Measurements from ENCODE around the gene ZNF275. TPM values are rescaled to one million over a fixed set of nuclear protein-coding genes. Genes with fewer than 3 reads are reported as not detected.
A peak's percentile ranks its signal among the peaks of the same experiment; 100 is the strongest.

Gene ZNF275
- total and polyA plus RNA-seq, 2 of the 8 experiments (the other 6 are each of a cell fraction or from before 2014, with no cell fraction given), result 8.2 to 9.1 TPM

- no peak for TF ChIP-seq JUND (IDR thresholded peaks at IDR 0.05; ENCODE audit: low read length)
- no peak for TF ChIP-seq RFX5 (IDR thresholded peaks at IDR 0.05; ENCODE audit: borderline replicate concordance, low read depth, low read length)
- no peak for TF ChIP-seq NRF1 (IDR thresholded peaks at IDR 0.05; ENCODE audit: low read depth, low read length)
- no peak for TF ChIP-seq TBP (IDR thresholded peaks at IDR 0.05; ENCODE audit: low read depth, low read length)
- no peak for TF ChIP-seq TAF7 (optimal IDR thresholded peaks at IDR 0.05; ENCODE audit: borderline replicate concordance, low read depth, low read length)
- 75% methylated on average over 5 of the region's 5 CpGs; no CpG with 5 or more reads in 1 of the 2 experiments for WGBS, 2 experiments (ENCODE audit: extremely low coverage in 1 of 2, insufficient coverage in 1 of 2, insufficient read length in 1 of 2, insufficient replicate concordance in 2 of 2, low coverage in 1 of 2, low lambda C conversion rate in 2 of 2, missing lambda C conversion rate in 1 of 2)
These were observed 21.9 kb upstream of the ZNF275 start for GRCh38 chrX:153312041-153312440.

More at GRCh38 chrX:153312041-153312440, 21.9 kb upstream of the ZNF275 start:
- Histone ChIP-seq H3K23me2 (ENCODE audit: low read depth, low read length) (no peaks in the 10 kb centered on the region), H3K27me3 (replicated peaks in 1 of 4; ENCODE audit: control insufficient read depth in 3 of 4, extremely low read depth in 1 of 4, insufficient read depth in 3 of 4, low read length in 3 of 4) (no peaks in the 10 kb centered on the region), H3K14ac (ENCODE audit: insufficient read length) (no peak overlapping the region), H3K18ac (ENCODE audit: extremely low read depth, low read length) (no peak overlapping the region), H2AFZ (ENCODE audit: low read length) (no peak overlapping the region), H3K27ac (ENCODE audit: low read depth, low read length) (no peak overlapping the region), H3K4me2 (ENCODE audit: insufficient read depth in 1 of 2, low read depth in 2 of 2, low read length in 2 of 2) (no peak overlapping the region), H2BK5ac (ENCODE audit: low read depth, low read length) (no peak overlapping the region), H2BK20ac (ENCODE audit: low read length) (no peak overlapping the region), H4K20me1 (replicated peaks in 1 of 2; ENCODE audit: control insufficient read depth in 1 of 2, insufficient read depth in 2 of 2, low read length in 2 of 2) (no peaks in the 10 kb centered on the region), H2AK5ac (ENCODE audit: low read depth, low read length) (no peak overlapping the region), H3K36me3 (ENCODE audit: control insufficient read depth in 2 of 4, insufficient read depth in 4 of 4, low read length in 3 of 4) (no peaks in the 10 kb centered on the region), H2BK15ac (ENCODE audit: low read length) (no peak overlapping the region), H3K4me1 (replicated peaks in 1 of 4; ENCODE audit: control insufficient read depth in 3 of 4, insufficient read depth in 4 of 4, low read length in 3 of 4) (no peaks in the 10 kb centered on the region), H4K91ac (replicated peaks; ENCODE audit: insufficient read length, low read length) (no peak overlapping the region), H4K8ac (ENCODE audit: extremely low read depth, insufficient read depth, low read length) (peak overlapping the region; percentile 68; the same call in 1 of the 2 replicates), H3K79me1 (ENCODE audit: low read depth, low read length) (no peaks in the 10 kb centered on the region), H3K9me3 (ENCODE audit: insufficient read depth in 2 of 2, low read depth in 1 of 2, low read length in 1 of 2) (no peaks in the 10 kb centered on the region), H3K4ac (replicated peaks; ENCODE audit: insufficient read length, low read depth, low read length) (no peak overlapping the region), H3K23ac (ENCODE audit: insufficient read length) (no peak overlapping the region), H3K56ac (replicated peaks; ENCODE audit: insufficient read length, low read depth, low read length) (no peak overlapping the region), H3K79me2 (ENCODE audit: control insufficient read depth in 1 of 2, insufficient read depth in 2 of 2, low read length in 2 of 2) (no peaks in the 10 kb centered on the region), H3K4me3 (ENCODE audit: extremely low read depth in 1 of 4, insufficient read depth in 2 of 4, low read depth in 3 of 4, low read length in 4 of 4) (no peak overlapping the region), H4K5ac (ENCODE audit: insufficient read length, low read depth, low read length) (no peak overlapping the region), H2BK12ac (ENCODE audit: low read depth, low read length) (no peak overlapping the region), H3K9ac (replicated peaks in 1 of 4; ENCODE audit: extremely low read depth in 1 of 4, low read depth in 3 of 4, low read length in 3 of 4) (no peak overlapping the region), H2BK120ac (replicated peaks; ENCODE audit: low read depth, low read length) (no peak overlapping the region)
- FAIRE-seq (no peak), DNase-seq (ENCODE audit: low read depth in 1 of 2, low spot score in 2 of 2) (no peak)
- ChIA-PET CTCF (ENCODE audit: partially characterized antibody) (no interaction called here), POLR2A (ENCODE audit: partially characterized antibody) (no interaction called here)

Data from H1 (cell line).